ENCODE measurements around the gene GNAQ.

Gene GNAQ

GRCh38 chr9:77844415-77844814, 187.2 kb downstream of the GNAQ start:
- no peak for DNase-seq (ENCODE audit: low read depth in 2 of 2)

GRCh38 chr9:77843871-77844155, 187.8 kb downstream of the GNAQ start:
- DNase-seq (ENCODE audit: low read depth in 2 of 2): no peak

- no peak for DNase-seq (ENCODE audit: low read depth in 2 of 2)
Observed at GRCh38 chr9:77843076-77843870, 188.3 kb downstream of the GNAQ start.

- DNase-seq (ENCODE audit: low read depth in 2 of 2): no peak
Observed at GRCh38 chr9:77841739-77842386, 189.7 kb downstream of the GNAQ start.

GRCh38 chr9:77839459-77840140, 192.0 kb downstream of the GNAQ start:
- no peak for DNase-seq (ENCODE audit: low read depth in 2 of 2)

- DNase-seq (ENCODE audit: low read depth in 2 of 2): no peak
Observed at GRCh38 chr9:77838986-77839385, 192.6 kb downstream of the GNAQ start.

- DNase-seq (ENCODE audit: low read depth in 2 of 2): no peak
Observed at GRCh38 chr9:77834898-77835488, 196.6 kb downstream of the GNAQ start.

GRCh38 chr9:77833561-77834429, 197.8 kb downstream of the GNAQ start:
- no peak for DNase-seq (ENCODE audit: low read depth in 2 of 2)

GRCh38 chr9:77832639-77833038, 199.0 kb downstream of the GNAQ start:
- no peak for DNase-seq (ENCODE audit: low read depth in 2 of 2)

- no peak for DNase-seq (ENCODE audit: low read depth in 2 of 2)
Observed at GRCh38 chr9:77831781-77832180, 199.8 kb downstream of the GNAQ start.

GRCh38 chr9:77830618-77831285, 200.9 kb downstream of the GNAQ start:
- DNase-seq (ENCODE audit: low read depth in 2 of 2): no peak

GRCh38 chr9:77829420-77829819, 202.2 kb downstream of the GNAQ start:
- no peak for DNase-seq (ENCODE audit: low read depth in 2 of 2)

- DNase-seq (ENCODE audit: low read depth in 2 of 2): no peak
Observed at GRCh38 chr9:77827104-77827784, 204.4 kb downstream of the GNAQ start.

GRCh38 chr9:77826621-77827020, 205.0 kb downstream of the GNAQ start:
- DNase-seq (ENCODE audit: low read depth in 2 of 2): no peak

- DNase-seq (ENCODE audit: low read depth in 2 of 2): no peak
Observed at GRCh38 chr9:77826116-77826515, 205.5 kb downstream of the GNAQ start.

GRCh38 chr9:77825361-77825760, 206.2 kb downstream of the GNAQ start:
- DNase-seq (ENCODE audit: low read depth in 2 of 2): no peak

GRCh38 chr9:77820293-77820954, 211.2 kb downstream of the GNAQ start:
- no peak for DNase-seq (ENCODE audit: low read depth in 2 of 2)

GRCh38 chr9:77819657-77820056, 212.0 kb downstream of the GNAQ start:
- no peak for DNase-seq (ENCODE audit: low read depth in 2 of 2)

- no peak for DNase-seq (ENCODE audit: low read depth in 2 of 2)
Observed at GRCh38 chr9:77817590-77818311, 213.9 kb downstream of the GNAQ start.

Data from stimulated activated CD8-positive, alpha-beta memory T cell treated with anti-CD3 and anti-CD28 coated beads, Interleukin-2, amount 100 ng/mL, for 1 hour (primary cell).